Myocyte (in vitro differentiated cells): ENCODE results near the gene SPTBN5. TPM values are rescaled to one million over a fixed set of nuclear protein-coding genes. Genes with fewer than 3 reads are reported as not detected.
A peak's percentile ranks its signal among the peaks of the same experiment; 100 is the strongest.

Experiments used
- DNase-seq: peaks from one replicate; pipeline ENCODE4 v3.0.0-alpha.2; 2012; ENCODE audit warnings: low read depth
- total RNA-seq: library from RNA; depleted of rRNA; stranded (reverse); fragments of >200 nt; gene quantifications from 2 replicates; pipeline ENCODE4 v1.2.3, GENCODE V29; 2014

SPTBN5 gene
- total RNA-seq, 1 donor from 2014 or later: 0.45 TPM

GRCh38 chr15:41825572-41826535, 68.0 kb downstream of the SPTBN5 start:
- no peak for DNase-seq

- DNase-seq: no peak
Observed at GRCh38 chr15:41825145-41825544, 68.7 kb downstream of the SPTBN5 start.

GRCh38 chr15:41824062-41824745, 69.6 kb downstream of the SPTBN5 start:
- DNase-seq: no peak

GRCh38 chr15:41823502-41823901, 70.4 kb downstream of the SPTBN5 start:
- no peak for DNase-seq

- no peak for DNase-seq
Observed at GRCh38 chr15:41822957-41823356, 70.9 kb downstream of the SPTBN5 start.

- no peak for DNase-seq
Observed at GRCh38 chr15:41822471-41822870, 71.4 kb downstream of the SPTBN5 start.

- DNase-seq: no peak
Observed at GRCh38 chr15:41821831-41822230, 72.0 kb downstream of the SPTBN5 start.

GRCh38 chr15:41820791-41821423, 72.9 kb downstream of the SPTBN5 start:
- no peak for DNase-seq

GRCh38 chr15:41819455-41820050, 74.3 kb downstream of the SPTBN5 start:
- DNase-seq: no peak

- DNase-seq: no peak
Observed at GRCh38 chr15:41817781-41818180, 76.1 kb downstream of the SPTBN5 start.

- no peak for DNase-seq
Observed at GRCh38 chr15:41817327-41817726, 76.5 kb downstream of the SPTBN5 start.

- no peak for DNase-seq
Observed at GRCh38 chr15:41816788-41817187, 77.1 kb downstream of the SPTBN5 start.

- DNase-seq: no peak
Observed at GRCh38 chr15:41814534-41814933, 79.3 kb downstream of the SPTBN5 start.

- DNase-seq: no peak
Observed at GRCh38 chr15:41813426-41813825, 80.4 kb downstream of the SPTBN5 start.

GRCh38 chr15:41812820-41813375, 81.0 kb downstream of the SPTBN5 start:
- no peak for DNase-seq

- peak; percentile 85 for DNase-seq
Observed at GRCh38 chr15:41811432-41812195, 82.2 kb downstream of the SPTBN5 start.

- no peak for DNase-seq
Observed at GRCh38 chr15:41810651-41811431, 83.0 kb downstream of the SPTBN5 start.

GRCh38 chr15:41809526-41810220, 84.2 kb downstream of the SPTBN5 start:
- DNase-seq: no peak

GRCh38 chr15:41809121-41809520, 84.7 kb downstream of the SPTBN5 start:
- no peak for DNase-seq
